Measurements from ENCODE around the gene TXN2. TPM values are rescaled to one million over a fixed set of nuclear protein-coding genes. Genes with fewer than 3 reads are reported as not detected.
A peak's percentile ranks its signal among the peaks of the same experiment; 100 is the strongest.

TXN2 gene
- total RNA-seq, 1 experiment from 2014 or later = 87.0 TPM

DNA sequence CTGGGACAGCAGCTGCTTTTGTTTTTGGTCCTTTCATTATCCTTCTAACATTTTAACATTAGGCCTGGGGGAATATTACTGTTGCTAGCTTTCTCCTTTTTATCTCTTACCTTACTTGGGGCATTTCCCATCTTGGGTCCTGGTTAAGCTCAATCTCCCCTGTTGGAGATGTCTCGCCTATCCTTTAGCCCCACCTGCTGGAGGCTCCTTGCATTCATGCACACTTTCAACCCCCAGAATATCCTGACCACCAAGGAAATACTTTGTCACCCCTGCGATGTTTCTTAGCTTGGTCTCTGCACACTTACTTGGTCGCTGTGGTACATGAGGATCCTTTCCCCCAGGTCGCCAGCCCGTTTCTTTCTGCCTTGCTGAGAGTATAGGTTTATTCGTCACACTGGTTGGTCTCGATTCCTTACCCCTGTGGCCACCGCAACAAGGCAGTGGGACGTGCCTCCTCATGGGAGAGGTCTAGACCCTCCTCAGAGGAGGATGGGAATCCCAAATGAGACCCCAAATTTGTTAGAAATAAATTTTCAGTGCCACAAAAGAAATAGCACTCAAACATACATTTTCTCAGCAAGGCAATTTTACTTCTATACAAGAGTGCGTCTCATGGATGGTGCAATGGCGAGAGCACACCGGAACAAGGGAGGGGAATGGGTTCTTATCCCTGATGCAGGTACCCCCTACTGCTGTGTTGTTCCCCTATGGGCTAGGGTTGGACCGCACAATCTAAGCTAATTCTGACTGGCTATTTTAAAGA lies 5.4 kb upstream of the TXN2 start:
- no peak overlapping the region for H3K4me3 ChIP-seq (replicated peaks in 1 of 2; ENCODE audit: low read depth in 1 of 2, low read length in 2 of 2)
- no peak overlapping the region for H3K9ac ChIP-seq (ENCODE audit: low read length)
- H3K79me2 ChIP-seq (ENCODE audit: insufficient read depth, low read length) = no peaks in the 10 kb centered on the region
- RAD21 ChIA-PET (ENCODE audit: low non-redundant PET in 1 of 2, low total read pairs in 2 of 2, uncharacterized antibody in 2 of 2, unreplicated experiment in 2 of 2) = interaction anchor here in 1 of 2 experiments (0.8 kb wide), 1 partner anchor 186 kb away, joined by 3 read pairs; no protein-coding TSS in a partner anchor
- TF ChIP-seq CBX3 (IDR thresholded peaks at IDR 0.05; ENCODE audit: low read depth) = 0 out of 2 replicates have a peak, but pooled peaks have one; percentile 38
- peak; percentile 72 for TF ChIP-seq RAD21 (IDR thresholded peaks at IDR 0.05; ENCODE audit: low read depth)
- TF ChIP-seq, protein P1, sequence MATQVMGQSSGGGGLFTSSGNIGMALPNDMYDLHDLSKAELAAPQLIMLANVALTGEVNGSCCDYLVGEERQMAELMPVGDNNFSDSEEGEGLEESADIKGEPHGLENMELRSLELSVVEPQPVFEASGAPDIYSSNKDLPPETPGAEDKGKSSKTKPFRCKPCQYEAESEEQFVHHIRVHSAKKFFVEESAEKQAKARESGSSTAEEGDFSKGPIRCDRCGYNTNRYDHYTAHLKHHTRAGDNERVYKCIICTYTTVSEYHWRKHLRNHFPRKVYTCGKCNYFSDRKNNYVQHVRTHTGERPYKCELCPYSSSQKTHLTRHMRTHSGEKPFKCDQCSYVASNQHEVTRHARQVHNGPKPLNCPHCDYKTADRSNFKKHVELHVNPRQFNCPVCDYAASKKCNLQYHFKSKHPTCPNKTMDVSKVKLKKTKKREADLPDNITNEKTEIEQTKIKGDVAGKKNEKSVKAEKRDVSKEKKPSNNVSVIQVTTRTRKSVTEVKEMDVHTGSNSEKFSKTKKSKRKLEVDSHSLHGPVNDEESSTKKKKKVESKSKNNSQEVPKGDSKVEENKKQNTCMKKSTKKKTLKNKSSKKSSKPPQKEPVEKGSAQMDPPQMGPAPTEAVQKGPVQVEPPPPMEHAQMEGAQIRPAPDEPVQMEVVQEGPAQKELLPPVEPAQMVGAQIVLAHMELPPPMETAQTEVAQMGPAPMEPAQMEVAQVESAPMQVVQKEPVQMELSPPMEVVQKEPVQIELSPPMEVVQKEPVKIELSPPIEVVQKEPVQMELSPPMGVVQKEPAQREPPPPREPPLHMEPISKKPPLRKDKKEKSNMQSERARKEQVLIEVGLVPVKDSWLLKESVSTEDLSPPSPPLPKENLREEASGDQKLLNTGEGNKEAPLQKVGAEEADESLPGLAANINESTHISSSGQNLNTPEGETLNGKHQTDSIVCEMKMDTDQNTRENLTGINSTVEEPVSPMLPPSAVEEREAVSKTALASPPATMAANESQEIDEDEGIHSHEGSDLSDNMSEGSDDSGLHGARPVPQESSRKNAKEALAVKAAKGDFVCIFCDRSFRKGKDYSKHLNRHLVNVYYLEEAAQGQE (IDR thresholded peaks at IDR 0.05; ENCODE audit: low read depth) = no peak
- peak; percentile 42 to 74 (median 71); a peak in 5 of 6 replicates for TF ChIP-seq CTCF (IDR thresholded peaks at IDR 0.05 in 2 of 3, conservative IDR thresholded peaks at IDR 0.05 in 1 of 3; ENCODE audit: borderline replicate concordance in 1 of 3, insufficient read depth in 1 of 3, low read depth in 2 of 3, low read length in 2 of 3)
- H3K36me3 ChIP-seq (ENCODE audit: control insufficient read depth in 1 of 2, insufficient read depth in 2 of 2, low read length in 2 of 2) = peaks cover 0 to 6% of the 10 kb centered on the region in 2 experiments; a peak in 1 of 4 replicates
- peaks cover 6 to 10% of the 10 kb centered on the region in 2 experiments; a peak in 1 of 4 replicates for H3K9me3 ChIP-seq (ENCODE audit: control insufficient read depth in 1 of 2, insufficient read depth in 1 of 2, low read depth in 1 of 2, low read length in 2 of 2)
- no peaks in the 10 kb centered on the region for H3K9me2 ChIP-seq (ENCODE audit: insufficient read depth)
- no peaks in the 10 kb centered on the region for H3K27me3 ChIP-seq (ENCODE audit: insufficient read depth, low read length)
- no TSS peak for BruUV-seq (replicated peaks)
- ATAC-seq = no peak
- CTCF ChIA-PET = interaction anchor here (0.8 to 1.6 kb wide), 7 partner anchors 32 to 421 kb away, joined by 3 to 13 read pairs (median 3); no protein-coding TSS in a partner anchor
- H3K4me1 ChIP-seq (ENCODE audit: control insufficient read depth in 1 of 2, insufficient read depth in 2 of 2, low read length in 2 of 2) = peaks cover 0 to 5% of the 10 kb centered on the region in 2 experiments; a peak in 1 of 4 replicates
- no peak overlapping the region for H2AFZ ChIP-seq (ENCODE audit: low read depth, low read length, poor library complexity, severe bottlenecking)
- intact Hi-C loops (cut with micrococcal nuclease) = no loop called here
- DNase-seq (ENCODE audit: low read depth, low spot score) = no peak
- POLR2A ChIA-PET = no interaction called here
- no peak overlapping the region for H3K27ac ChIP-seq (ENCODE audit: low read depth, low read length)
- no peak overlapping the region for H3K4me2 ChIP-seq (ENCODE audit: low read length)
- H4K20me1 ChIP-seq (ENCODE audit: insufficient read depth) = no peaks in the 10 kb centered on the region
